ENCODE data around the gene CTNNBIP1.

The CTNNBIP1 gene

DNA sequence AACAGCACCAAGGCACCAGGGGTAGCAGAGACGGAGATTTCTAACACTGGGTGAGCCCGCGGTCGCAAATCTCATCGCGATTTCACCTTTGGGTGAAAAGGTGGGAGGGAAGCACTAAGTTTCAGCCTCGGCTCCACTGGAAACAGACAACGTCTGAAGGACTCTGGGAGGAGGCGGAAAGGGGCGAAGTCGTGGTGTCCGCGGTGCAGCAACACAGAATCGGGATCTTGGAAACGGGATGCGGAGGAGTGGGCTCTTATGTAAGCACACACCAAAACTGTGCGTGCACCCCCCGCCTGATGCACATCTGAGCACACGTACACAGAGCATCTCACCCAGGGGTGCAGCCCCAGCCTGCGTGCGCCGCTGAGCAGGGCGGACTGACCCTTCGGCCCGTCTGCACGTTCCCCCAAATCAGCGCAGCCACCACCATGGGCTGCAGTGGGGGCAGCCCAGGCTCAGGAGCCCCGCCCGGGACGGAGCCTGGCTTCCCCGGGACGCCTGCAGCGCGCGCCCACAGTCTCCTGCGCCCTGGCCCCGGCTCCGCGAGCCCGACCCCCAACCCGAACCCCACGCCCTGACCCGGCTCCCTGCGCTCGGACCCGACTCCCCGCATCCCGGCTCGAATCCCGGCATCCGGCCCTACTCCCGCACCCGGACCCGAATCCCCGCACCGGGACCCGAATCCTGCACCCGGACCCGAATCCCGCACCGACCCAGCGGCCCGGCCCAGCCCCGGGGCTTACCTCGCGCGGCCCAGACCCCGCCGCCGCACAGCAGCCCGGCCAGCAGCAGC lies 87.0 kb downstream of the CTNNBIP1 start:
- TF ChIP-seq RAD21 (IDR thresholded peaks at IDR 0.05; ENCODE audit: low read depth): no peak
- no peak for TF ChIP-seq TEAD4 (IDR thresholded peaks at IDR 0.05)
- no peak for TF ChIP-seq USF1 (IDR thresholded peaks at IDR 0.05)
- TF ChIP-seq ZBTB7A (IDR thresholded peaks at IDR 0.05; ENCODE audit: low read depth): no peak
- TF ChIP-seq EP300 (IDR thresholded peaks at IDR 0.05; ENCODE audit: borderline replicate concordance): no peak
- TF ChIP-seq TAF1 (IDR thresholded peaks at IDR 0.05; ENCODE audit: low read depth): no peak
- TF ChIP-seq YY1 (IDR thresholded peaks at IDR 0.05; ENCODE audit: low read depth): no peak
- TF ChIP-seq NFIC (IDR thresholded peaks at IDR 0.05): no peak
- no peak for TF ChIP-seq EGR1 (IDR thresholded peaks at IDR 0.05)
- no peak for TF ChIP-seq MAX (IDR thresholded peaks at IDR 0.05)
- no peak for TF ChIP-seq CREB1 (IDR thresholded peaks at IDR 0.05; ENCODE audit: low read depth)
- no peak for TF ChIP-seq FOXM1 (IDR thresholded peaks at IDR 0.05; ENCODE audit: borderline replicate concordance, low read depth)
- no peak; the same call in 1 of the 2 replicates for TF ChIP-seq TCF12 (IDR thresholded peaks at IDR 0.05; ENCODE audit: low read depth)
- no peak for TF ChIP-seq CEBPB (IDR thresholded peaks at IDR 0.05)
- TF ChIP-seq REST (IDR thresholded peaks at IDR 0.05; ENCODE audit: low read depth): no peak

- no peak for TF ChIP-seq CREB1 (IDR thresholded peaks at IDR 0.05; ENCODE audit: low read depth)
- TF ChIP-seq TEAD4 (IDR thresholded peaks at IDR 0.05): no peak
- TF ChIP-seq CEBPB (IDR thresholded peaks at IDR 0.05): no peak
- no peak for TF ChIP-seq TAF1 (IDR thresholded peaks at IDR 0.05; ENCODE audit: low read depth)
- no peak for TF ChIP-seq EGR1 (IDR thresholded peaks at IDR 0.05)
- no peak for TF ChIP-seq FOXM1 (IDR thresholded peaks at IDR 0.05; ENCODE audit: borderline replicate concordance, low read depth)
- no peak for TF ChIP-seq USF1 (IDR thresholded peaks at IDR 0.05)
- TF ChIP-seq NFIC (IDR thresholded peaks at IDR 0.05): no peak
- TF ChIP-seq TCF12 (IDR thresholded peaks at IDR 0.05; ENCODE audit: low read depth): no peak
- no peak for TF ChIP-seq YY1 (IDR thresholded peaks at IDR 0.05; ENCODE audit: low read depth)
Observed at GRCh38 chr1:9822490-9822889, 87.6 kb downstream of the CTNNBIP1 start.

DNA sequence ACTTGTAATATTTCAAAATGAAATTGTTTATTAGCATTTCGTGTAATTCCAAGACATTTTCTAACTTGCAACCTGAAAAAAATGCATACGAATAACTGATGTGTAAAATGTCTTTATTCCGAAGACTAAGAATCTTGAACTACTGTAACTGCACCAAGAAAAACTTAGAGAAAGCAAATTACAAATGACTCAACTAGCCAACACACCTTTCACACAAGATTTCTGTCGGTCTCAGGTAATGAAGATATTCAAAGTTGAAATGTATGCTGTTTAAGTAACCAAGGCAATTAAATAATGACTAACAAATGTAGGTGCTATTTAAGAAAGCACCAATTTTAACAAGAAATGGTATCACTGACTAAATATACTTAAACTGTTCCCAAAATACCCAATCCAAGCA lies 88.4 kb downstream of the CTNNBIP1 start:
- TF ChIP-seq TEAD4 (IDR thresholded peaks at IDR 0.05) (no peak), TCF12 (IDR thresholded peaks at IDR 0.05; ENCODE audit: low read depth) (no peak), TAF1 (IDR thresholded peaks at IDR 0.05; ENCODE audit: low read depth) (no peak), EGR1 (IDR thresholded peaks at IDR 0.05) (no peak), CEBPB (IDR thresholded peaks at IDR 0.05) (no peak), YY1 (IDR thresholded peaks at IDR 0.05; ENCODE audit: low read depth) (no peak), NFIC (IDR thresholded peaks at IDR 0.05) (no peak)

GRCh38 chr1:9820521-9820920 lies 89.5 kb downstream of the CTNNBIP1 start:
- no peak for TF ChIP-seq CREB1 (IDR thresholded peaks at IDR 0.05; ENCODE audit: low read depth)
- no peak for TF ChIP-seq EGR1 (IDR thresholded peaks at IDR 0.05)
- no peak for TF ChIP-seq RAD21 (IDR thresholded peaks at IDR 0.05; ENCODE audit: low read depth)
- TF ChIP-seq FOXM1 (IDR thresholded peaks at IDR 0.05; ENCODE audit: borderline replicate concordance, low read depth): no peak
- no peak for TF ChIP-seq ZBTB7A (IDR thresholded peaks at IDR 0.05; ENCODE audit: low read depth)
- no peak for TF ChIP-seq EP300 (IDR thresholded peaks at IDR 0.05; ENCODE audit: borderline replicate concordance)
- no peak for TF ChIP-seq TCF12 (IDR thresholded peaks at IDR 0.05; ENCODE audit: low read depth)
- TF ChIP-seq YY1 (IDR thresholded peaks at IDR 0.05; ENCODE audit: low read depth): no peak
- no peak for TF ChIP-seq TAF1 (IDR thresholded peaks at IDR 0.05; ENCODE audit: low read depth)
- TF ChIP-seq USF1 (IDR thresholded peaks at IDR 0.05): no peak
- TF ChIP-seq CEBPB (IDR thresholded peaks at IDR 0.05): no peak
- TF ChIP-seq MAX (IDR thresholded peaks at IDR 0.05): no peak
- no peak for TF ChIP-seq NFIC (IDR thresholded peaks at IDR 0.05)
- no peak for TF ChIP-seq REST (IDR thresholded peaks at IDR 0.05; ENCODE audit: low read depth)
- TF ChIP-seq TEAD4 (IDR thresholded peaks at IDR 0.05): no peak

DNA sequence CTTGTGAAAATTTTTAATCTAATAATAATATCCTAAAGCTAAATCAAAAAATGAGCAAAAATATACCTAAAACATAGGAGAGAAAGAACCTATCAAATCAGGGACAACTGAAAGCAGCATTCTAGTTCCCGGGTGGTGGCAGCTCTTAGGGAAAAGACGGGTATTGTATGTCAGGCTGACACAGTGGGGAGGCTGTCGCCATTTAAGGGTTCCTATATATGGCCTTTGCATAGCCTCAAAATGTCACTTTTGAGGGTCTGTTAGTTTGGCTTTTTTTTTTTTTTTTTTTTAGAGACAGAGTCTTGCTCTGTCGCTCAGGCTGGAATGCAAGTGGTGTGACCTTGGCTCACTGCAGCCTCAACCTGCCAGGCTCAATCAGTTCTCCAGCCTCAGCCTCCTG lies 92.3 kb downstream of the CTNNBIP1 start:
- TF ChIP-seq NFIC (IDR thresholded peaks at IDR 0.05): no peak
- no peak for TF ChIP-seq FOXM1 (IDR thresholded peaks at IDR 0.05; ENCODE audit: borderline replicate concordance, low read depth)
- no peak for TF ChIP-seq REST (IDR thresholded peaks at IDR 0.05; ENCODE audit: low read depth)
- TF ChIP-seq TCF12 (IDR thresholded peaks at IDR 0.05; ENCODE audit: low read depth): no peak
- no peak for TF ChIP-seq EP300 (IDR thresholded peaks at IDR 0.05; ENCODE audit: borderline replicate concordance)
- no peak for TF ChIP-seq EGR1 (IDR thresholded peaks at IDR 0.05)
- TF ChIP-seq TAF1 (IDR thresholded peaks at IDR 0.05; ENCODE audit: low read depth): no peak
- no peak for TF ChIP-seq ZBTB7A (IDR thresholded peaks at IDR 0.05; ENCODE audit: low read depth)
- TF ChIP-seq RAD21 (IDR thresholded peaks at IDR 0.05; ENCODE audit: low read depth): no peak
- no peak for TF ChIP-seq MAX (IDR thresholded peaks at IDR 0.05)
- no peak for TF ChIP-seq CEBPB (IDR thresholded peaks at IDR 0.05)
- TF ChIP-seq CREB1 (IDR thresholded peaks at IDR 0.05; ENCODE audit: low read depth): no peak
